LNCAP (cell line): ENCODE results near the gene FAM217A.

Experiments used
- TF ChIP-seq, protein P1 (sequence below): fragments of 450-650 bp; IDR thresholded peaks from 2 replicates; pipeline ENCODE4 v1.5.1; 2017; ENCODE audit warnings: mild to moderate bottlenecking

The FAM217A gene

GRCh38 chr6:4074478-4075235 is 4.3 kb downstream of the FAM217A start:
- TF ChIP-seq, protein P1, sequence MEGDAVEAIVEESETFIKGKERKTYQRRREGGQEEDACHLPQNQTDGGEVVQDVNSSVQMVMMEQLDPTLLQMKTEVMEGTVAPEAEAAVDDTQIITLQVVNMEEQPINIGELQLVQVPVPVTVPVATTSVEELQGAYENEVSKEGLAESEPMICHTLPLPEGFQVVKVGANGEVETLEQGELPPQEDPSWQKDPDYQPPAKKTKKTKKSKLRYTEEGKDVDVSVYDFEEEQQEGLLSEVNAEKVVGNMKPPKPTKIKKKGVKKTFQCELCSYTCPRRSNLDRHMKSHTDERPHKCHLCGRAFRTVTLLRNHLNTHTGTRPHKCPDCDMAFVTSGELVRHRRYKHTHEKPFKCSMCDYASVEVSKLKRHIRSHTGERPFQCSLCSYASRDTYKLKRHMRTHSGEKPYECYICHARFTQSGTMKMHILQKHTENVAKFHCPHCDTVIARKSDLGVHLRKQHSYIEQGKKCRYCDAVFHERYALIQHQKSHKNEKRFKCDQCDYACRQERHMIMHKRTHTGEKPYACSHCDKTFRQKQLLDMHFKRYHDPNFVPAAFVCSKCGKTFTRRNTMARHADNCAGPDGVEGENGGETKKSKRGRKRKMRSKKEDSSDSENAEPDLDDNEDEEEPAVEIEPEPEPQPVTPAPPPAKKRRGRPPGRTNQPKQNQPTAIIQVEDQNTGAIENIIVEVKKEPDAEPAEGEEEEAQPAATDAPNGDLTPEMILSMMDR, result no peak

DNA sequence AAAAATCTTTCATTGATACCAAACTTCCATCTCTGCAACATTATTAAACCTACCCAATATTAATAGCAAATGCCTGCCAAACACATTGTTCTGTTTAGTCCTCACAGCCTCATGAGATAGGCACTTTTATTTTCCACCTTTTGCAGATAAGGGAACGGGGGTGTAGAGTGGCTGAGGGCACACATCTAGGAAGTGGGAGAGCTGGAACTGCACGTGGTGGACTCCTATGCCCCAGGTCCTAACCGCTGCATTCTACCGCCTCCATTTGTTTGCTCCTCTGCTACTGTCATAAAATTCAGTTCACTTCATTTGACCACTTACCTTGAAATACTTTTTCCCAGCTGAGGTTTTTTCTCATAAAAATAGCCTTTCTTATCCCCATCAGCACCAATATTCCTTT is 7.6 kb downstream of the FAM217A start:
- TF ChIP-seq, protein P1, result no peak

- TF ChIP-seq, protein P1, result no peak
Measured at GRCh38 chr6:4069199-4069598, 9.7 kb downstream of the FAM217A start.

- TF ChIP-seq, protein P1, result no peak
Measured at GRCh38 chr6:4067673-4068072, 11.3 kb downstream of the FAM217A start.

GRCh38 chr6:4066029-4066755 is 12.7 kb downstream of the FAM217A start:
- TF ChIP-seq, protein P1, result no peak

GRCh38 chr6:4059115-4059777 is 19.7 kb downstream of the FAM217A start:
- TF ChIP-seq, protein P1, result no peak

DNA sequence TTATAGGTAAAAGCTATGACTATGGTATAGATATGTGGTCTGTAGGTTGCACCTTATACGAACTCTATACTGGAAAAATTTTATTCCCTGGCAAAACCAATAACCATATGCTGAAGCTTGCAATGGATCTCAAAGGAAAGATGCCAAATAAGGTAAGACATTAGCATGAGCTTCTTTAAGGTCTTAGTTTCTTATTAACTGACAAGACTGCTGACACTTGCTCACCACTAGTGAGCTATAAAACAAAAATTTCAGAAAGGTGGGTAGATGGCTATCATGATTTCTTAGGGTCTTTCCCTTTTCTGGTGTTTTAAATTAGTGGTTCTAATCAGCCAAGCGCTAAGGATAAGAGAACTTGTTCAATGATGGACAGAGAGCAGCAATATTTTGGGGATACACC is 21.9 kb downstream of the FAM217A start:
- TF ChIP-seq, protein P1, result no peak
